ENCODE measurements around the gene TMEM87B.
"Not testable (repeated sequence)": the region's sequence is repeated elsewhere in the genome, so short reads cannot be mapped to it uniquely, and the experiment has no call there.

TMEM87B gene

DNA sequence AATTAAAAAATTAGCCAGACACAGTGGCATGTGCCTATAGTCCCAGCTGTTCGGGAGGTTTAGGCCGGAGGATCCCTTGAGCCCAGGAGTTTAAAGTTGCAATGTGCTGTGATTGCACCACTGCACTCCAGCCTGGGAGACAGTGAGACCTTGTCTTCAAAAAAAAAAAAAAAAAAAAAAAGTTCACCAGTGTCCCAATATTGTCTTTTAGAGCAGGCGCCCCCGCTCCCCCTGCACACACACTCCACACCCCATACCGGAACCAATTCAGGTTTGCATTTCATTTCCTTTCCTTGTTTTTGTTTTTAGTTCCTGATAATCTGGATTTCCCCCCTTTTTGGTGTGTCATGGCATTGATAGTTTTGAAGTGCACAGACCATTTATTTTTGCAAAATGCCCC is 10.4 kb downstream of the TMEM87B start:
- no peak for DNase-seq (ENCODE audit: low read depth in 3 of 3, low spot score in 1 of 3)

DNA sequence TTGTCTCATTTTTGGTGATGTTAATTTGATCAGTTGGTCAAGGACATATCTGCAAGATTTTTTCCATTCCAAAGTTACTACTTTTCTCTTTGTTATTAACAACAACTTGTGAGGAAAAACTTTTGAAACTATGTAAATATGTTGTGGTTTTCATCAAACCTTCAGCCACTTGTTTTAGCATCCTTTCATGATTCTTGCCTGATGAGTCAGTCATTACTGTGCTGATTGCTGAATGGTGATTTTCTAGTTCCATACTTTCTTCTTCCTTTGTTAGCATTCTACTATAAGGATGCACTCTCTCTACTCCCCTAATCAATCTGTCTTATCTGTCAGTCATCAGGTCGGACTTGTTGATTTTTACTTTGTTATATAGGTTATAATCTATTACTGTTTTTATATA is 10.9 kb downstream of the TMEM87B start:
- no peak for DNase-seq (ENCODE audit: low read depth in 3 of 3, low spot score in 1 of 3)

DNA sequence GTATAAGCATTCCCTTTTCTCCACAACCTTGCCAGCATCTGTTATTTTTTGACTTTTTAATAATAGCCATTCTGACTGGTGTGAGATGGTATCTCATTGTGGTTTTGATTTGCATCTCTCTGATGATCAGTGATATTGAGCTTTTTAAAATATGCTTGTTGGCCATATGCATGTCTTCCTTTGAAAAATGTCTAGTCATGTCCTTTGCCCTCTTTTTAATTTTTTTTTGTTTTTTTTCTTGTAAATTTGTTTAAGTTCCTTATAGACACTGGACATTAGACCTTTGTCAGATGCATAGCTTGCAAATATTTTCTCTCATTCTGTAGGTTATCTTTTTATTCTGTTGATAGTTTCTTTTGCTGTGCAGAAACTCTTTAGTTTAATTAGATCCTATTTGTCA is 14.7 kb downstream of the TMEM87B start:
- not testable (repeated sequence) for DNase-seq (ENCODE audit: low read depth in 3 of 3, low spot score in 1 of 3)

DNA sequence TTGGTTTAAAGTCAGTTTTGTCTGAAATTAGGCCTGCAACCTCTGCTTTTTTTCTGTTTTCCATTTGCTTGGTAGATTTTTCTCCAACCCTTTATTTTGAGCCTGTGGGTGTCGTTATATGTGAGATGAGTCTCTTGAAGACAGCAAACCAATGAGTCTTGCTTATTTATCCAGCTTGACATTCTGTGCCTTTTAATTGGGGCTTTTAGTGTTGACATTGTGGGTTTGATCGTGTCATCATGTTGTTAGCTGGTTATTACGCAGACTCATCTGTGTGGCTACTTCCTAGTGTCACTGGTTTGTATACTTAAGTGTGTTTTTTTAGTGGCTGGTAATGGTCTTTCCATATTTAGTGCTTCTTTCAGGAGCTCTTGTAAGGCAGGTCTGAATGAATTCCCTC is 18.8 kb downstream of the TMEM87B start:
- no peak for DNase-seq (ENCODE audit: low read depth in 3 of 3, low spot score in 1 of 3)

DNA sequence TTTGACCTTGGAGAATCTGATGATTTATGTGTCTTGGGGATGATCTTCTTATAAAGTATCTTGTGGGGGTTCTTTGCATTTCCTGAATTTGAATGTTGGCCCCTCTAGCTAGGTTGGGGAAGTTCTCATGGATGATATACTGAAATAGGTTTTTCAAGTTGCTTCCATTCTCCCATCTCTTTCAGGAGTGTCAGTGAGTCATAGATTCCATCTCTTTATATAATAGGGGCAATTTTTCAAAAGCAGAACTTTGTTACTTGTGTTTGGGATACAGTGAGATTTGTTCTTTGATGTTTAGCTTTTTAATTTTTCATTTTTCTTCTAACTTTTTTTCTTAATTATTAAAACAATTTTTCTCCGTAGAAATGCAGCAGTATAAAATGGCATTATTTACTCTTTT is 19.4 kb downstream of the TMEM87B start:
- no peak for DNase-seq (ENCODE audit: low read depth in 3 of 3, low spot score in 1 of 3)

DNA sequence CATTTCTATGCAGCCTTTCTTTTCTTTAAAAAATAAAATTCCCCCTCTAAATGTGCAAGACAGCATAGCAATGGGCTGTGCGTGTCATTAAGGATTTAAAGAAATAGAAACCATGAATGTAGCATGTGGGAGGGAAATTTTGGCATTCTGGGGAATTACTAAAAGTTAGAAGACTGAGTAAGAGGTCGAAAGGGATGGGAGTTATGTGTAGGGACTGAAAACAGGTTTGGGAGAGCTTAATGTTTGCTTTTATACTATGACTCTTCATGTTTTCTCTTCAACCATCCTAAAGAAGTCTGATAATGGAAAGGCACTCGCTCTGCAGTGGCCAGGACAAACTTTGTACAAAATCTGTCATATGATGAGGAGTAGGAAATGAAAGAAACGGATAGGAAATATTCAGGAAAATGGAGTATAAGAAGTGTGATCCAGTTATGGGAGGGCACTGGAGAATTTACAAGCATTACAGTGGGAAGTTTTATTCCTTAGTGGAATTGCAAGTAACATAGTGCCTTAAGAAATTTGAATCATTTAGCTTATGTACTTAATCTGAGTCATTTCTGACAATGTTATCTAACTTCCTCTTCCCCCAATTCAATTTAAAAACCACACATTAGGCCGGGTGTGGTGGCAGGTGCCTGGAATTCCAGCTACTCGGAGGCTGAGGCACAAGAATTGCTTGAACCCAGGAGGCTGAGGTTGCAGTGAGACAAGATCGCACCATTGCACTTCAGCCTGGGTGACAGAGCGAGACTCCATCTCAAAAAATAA is 20.6 kb downstream of the TMEM87B start:
- DNase-seq (ENCODE audit: low read depth in 3 of 3, low spot score in 1 of 3): no peak

DNA sequence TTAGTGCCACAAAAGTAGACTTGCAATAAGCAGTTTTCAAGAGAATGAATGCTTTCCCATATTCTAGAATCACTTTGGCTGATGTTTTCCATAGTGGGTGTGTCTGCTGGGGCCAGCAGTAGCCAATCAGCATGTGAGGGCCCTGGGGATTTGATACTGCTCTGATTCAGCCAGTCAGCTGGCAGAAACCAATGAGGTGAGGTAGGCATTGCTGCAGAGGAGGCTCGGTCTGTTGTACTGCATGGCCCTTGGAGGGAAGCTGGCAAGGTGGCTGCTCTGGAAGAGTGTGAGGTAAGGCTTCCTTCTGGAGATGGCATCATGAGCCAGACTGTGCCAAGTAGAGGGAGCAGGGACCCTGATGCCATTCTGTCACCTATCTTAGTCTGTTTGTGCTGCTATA is 22.7 kb downstream of the TMEM87B start:
- no peak for DNase-seq (ENCODE audit: low read depth in 3 of 3, low spot score in 1 of 3)

DNA sequence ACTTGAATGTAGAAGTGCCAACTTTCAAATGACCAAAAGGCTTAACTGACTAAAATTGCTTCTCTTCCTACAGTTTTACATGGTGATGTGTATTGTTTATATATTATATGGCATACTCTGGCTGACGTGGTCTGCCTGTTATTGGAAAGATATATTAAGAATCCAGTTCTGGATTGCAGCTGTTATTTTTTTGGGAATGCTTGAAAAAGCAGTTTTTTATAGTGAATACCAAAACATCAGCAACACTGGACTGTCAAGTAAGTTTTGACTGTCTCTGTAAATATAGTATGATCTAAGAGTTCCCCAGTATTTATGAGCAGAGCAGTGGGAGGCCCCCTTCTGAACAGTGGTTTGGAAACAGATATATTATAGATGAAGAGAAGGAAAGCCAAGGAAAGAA is 26.2 kb downstream of the TMEM87B start:
- no peak for DNase-seq (ENCODE audit: low read depth in 3 of 3, low spot score in 1 of 3)

DNA sequence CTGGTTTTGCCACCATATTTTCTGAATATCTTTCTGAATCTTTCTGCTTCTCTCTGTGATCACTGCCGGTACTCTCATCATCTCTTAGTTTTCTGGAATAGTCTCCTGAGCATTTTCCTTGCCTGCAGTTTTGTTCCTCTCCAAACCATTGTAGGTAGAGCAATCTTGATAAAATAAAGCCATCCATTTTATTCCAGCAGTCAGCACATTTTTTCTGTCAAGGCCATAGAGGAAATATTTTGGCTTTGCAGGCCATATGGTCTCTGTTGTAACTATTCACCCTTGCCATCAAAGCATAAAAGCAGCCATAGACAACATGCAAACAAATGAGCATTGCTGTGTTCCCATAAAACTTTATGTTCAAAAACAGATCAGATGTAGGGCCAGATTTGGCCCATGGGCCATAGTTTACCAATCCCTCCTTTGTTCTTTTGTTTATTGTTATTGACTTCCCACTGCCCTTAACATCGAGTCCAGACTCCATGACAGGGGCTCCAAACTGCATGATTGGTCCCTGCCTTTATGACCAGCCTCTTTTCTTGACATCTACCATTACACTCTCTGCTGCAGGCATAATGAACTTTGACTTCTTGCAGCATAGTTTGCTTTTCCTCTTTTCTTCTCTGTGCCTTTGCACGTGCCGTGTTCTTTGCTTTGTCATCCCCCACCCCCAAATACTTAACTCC is 29.8 kb downstream of the TMEM87B start:
- DNase-seq (ENCODE audit: low read depth in 3 of 3, low spot score in 1 of 3): no peak

DNA sequence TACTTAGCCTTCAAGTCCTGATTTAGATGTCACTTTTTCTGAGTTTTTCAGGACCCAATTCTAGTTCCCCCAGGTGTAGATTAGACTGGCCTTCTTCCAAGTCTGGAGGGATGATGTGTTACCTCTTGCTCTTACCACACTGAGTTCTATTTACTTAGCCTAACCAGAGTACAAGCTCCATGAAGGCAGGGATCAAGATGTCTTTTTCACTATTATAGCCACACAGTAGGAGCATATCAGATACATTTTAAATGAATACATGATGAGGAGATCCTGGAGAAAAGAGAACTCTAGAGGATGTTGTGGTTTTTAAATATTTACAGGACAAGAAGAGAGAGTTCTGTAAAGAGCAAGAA is 30.3 kb downstream of the TMEM87B start:
- DNase-seq (ENCODE audit: low read depth in 3 of 3, low spot score in 1 of 3): no peak

DNA sequence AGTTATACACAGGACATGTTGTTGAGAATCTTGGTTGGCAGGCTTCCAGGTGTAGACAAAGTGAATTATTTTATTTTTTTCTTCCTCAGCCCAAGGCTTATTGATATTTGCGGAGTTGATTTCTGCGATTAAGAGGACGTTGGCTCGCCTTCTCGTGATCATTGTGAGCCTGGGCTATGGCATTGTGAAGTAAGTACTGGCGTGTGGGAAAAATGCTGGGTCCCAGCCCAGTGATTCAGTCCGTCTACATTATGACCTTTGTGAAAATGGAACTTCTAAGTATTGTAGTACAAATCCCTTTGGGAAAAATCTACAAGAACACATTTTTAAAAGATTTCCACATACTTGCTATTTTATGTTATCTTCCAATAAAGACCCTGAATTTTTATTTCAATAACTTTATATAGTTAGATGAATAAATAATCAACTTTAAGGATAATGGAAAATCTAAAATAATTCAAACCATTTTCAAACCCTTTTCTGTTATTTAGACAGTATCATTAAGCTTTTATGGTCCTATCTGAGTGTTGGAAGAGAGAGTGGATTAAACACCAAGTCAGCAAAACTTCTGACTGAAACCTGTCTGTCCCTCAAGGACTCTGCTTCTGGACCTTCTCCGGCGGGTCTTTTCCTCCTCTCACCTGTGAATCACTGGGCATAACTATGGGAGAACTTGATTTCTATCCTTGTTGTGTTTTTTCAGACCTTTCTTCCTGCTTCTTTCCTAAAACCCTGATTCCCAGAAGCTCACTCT is 31.0 kb downstream of the TMEM87B start:
- DNase-seq (ENCODE audit: low read depth in 3 of 3, low spot score in 1 of 3): no peak

DNA sequence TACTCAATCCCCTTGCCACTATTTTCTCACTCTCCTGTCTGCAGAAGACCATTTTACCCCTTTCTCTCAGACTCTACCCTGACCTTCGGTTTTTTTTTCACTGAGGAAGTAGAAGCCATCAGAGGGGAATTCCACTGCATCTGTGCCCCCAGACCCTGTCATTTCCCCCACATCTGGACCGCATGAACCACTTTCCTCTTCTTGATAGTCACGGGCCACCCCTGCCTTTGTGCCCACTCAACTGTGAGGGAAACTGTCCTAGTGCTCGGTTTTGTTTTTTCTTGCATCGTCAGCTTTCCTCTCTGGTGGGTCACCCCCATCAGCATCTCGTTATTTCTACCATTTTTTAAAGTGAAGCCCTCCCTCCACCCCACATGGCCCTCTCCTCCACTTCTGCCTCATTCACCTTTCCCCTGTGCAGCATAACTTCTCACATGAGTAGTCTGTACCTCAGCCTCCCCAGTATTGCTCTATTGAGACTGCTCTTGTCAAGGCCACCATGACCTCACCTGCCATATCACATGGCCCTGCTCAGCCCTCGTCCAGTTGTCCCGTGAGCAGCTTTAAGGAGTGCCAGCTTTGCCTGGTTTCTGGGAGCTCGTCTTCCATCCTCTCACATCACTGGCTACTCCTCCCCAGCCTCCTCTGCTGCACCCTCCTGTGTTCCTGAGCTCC is 32.4 kb downstream of the TMEM87B start:
- no peak for DNase-seq (ENCODE audit: low read depth in 3 of 3, low spot score in 1 of 3)

DNA sequence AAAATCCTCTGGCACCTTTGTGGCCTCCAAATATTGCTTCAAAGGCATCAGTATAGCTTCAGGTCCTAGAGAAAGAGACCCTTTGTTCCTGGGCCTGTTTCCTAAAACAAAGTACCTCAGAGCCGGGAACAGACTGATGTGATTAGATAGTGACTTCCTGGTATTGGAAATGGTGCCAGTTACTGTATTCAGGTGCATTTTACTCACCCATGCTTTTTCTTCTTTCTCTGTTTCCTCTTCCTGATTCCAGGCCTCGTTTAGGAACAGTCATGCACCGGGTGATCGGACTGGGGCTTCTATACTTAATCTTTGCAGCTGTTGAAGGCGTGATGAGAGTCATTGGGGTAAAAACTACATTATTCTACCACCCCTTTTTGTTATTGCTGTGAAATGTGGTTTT is 34.3 kb downstream of the TMEM87B start:
- DNase-seq (ENCODE audit: low read depth in 3 of 3, low spot score in 1 of 3): no peak

DNA sequence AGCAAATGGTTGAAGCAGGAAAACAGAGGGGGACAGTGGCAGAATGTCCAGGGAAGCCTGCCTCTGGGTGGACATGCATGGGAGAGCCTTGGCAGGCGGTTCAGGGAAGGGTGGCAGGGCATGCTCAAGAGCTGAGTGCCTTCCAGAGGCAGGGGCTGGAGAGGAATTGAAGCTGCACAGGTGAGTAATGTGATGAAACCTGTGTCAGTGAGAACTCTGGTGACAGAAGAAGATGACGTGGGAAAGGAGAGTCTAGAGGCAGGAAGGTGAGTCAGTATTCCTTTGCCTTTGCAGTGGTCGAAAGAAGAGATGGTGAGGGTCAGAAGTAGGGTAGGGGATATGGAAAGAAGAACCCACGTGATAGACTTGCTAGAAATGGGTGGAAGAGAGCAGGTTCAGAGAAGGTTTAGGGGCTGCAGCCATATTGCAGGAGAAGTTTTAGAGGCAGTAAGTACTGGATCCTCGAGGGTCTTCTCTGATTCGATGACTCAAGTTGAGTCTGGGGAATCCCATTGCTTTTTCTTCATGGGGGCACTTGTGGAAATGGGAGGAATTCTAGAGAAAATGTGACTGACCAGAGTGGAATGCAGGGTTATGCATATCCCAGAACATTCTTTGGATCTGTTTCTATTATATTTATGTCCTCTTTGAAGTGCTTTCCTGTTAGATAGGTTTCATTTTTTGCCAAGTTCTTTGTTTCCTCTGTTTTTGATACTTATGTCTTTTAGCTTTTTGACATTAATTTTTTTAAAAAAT is 37.4 kb downstream of the TMEM87B start:
- DNase-seq (ENCODE audit: low read depth in 3 of 3, low spot score in 1 of 3): no peak

DNA sequence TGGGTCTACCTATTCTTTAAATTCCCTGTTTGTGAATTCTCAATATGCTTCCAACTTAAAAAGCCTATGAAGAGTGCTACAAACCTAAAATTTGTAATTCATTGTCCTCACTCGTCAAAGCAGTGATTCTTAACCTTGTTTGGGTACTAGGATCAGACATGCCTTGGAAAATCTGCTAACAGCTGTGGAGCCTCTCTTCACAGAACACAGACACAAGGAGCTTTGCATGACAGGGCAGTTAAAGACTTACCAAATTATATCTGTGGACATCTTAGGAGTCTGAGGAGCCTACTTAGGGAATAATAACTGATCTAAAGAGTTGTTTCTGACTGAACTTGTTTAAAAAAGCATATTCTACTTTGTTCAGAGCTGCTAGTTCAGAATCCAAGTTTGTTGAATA is 38.1 kb downstream of the TMEM87B start:
- no peak for DNase-seq (ENCODE audit: low read depth in 3 of 3, low spot score in 1 of 3)

DNA sequence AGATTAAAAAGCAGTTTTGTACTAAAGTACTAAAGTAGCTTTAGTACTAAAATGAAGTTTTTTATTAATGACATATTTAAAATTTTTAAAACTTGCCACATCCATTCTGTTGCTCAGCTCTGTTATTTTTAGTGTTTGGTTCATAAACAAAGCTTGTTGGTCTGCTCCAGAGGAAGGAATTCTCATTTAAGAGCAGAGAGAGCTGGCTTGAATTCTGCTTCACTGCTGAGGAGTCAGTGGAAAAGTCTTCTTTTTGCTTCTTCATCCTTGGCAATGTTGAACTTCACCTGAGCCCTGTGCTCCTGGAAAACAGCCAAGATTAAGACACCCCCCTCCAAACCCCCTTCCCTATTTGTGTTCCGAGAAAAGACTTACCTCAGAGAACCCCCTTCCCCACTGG is 40.6 kb downstream of the TMEM87B start:
- no peak for DNase-seq (ENCODE audit: low read depth in 3 of 3, low spot score in 1 of 3)

DNA sequence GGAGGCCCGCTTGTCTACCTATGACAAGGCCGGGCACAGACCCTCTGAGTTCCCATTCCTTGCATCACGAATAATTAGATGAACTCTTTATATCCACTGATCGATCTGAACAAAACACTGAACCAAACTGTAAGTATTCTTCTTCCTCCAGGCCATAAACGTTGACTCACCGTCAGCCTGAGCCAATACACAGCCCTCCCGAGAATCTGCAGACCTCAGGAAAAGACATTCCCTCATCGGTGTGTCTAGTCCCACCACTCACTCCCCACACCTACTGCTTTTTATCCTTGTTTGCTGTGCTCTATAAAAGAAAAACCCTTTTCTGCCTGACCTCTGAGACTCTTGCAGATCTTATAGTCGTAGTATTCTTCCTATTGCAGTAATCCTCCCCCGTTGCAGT is 41.0 kb downstream of the TMEM87B start:
- DNase-seq (ENCODE audit: low read depth in 3 of 3, low spot score in 1 of 3): no peak

DNA sequence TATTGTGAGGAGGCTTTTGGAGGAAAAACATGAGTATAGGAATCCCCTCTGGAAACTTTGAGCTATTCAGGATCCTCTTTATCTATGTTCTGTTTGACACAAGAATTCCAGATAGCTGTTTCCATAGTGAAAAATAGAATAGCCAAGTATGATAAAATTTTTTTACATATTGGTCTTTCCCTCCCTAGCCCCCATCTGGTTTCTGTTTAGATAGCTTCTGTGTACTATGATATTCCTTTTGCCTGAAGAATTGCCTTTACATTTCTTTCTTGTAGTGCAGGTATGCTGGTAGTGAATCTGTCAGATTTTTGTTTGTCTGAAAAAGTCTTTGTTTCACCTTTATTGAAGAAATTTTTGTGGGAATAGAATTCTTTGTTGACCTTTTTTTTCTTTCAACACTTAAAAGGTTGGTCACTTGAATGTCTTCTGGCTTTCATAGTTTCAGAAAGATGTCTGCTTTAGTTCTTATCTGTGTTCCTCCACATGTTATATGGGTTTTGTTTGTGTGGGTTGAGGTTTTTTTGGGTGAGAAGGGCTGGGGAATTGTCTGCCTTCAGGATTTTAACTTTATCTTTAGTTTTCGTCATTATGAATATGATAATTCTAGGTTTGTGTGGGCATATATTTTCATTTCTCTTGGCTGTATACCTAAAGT is 53.2 kb downstream of the TMEM87B start:
- no peak for DNase-seq (ENCODE audit: low read depth in 3 of 3, low spot score in 1 of 3)

DNA sequence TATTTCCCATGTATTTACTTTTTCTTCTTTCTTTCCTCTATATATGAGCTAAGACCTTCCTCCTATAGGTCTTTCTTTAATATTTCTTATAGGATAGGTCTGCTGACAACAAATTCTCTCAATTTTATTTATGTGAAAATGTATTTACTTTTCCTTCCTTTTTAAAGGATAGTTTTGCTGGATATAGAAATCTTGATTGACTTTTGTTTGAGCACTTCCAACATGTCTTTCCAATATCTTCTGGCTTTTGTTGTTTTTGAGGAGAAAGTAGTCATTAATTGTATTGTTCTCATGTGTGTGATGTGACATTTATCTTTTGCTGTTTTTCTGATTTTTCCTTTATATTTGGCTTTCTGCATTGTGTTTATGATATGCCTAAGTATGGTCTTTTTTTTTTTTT is 54.2 kb downstream of the TMEM87B start:
- DNase-seq (ENCODE audit: low read depth in 3 of 3, low spot score in 1 of 3): no peak

DNA sequence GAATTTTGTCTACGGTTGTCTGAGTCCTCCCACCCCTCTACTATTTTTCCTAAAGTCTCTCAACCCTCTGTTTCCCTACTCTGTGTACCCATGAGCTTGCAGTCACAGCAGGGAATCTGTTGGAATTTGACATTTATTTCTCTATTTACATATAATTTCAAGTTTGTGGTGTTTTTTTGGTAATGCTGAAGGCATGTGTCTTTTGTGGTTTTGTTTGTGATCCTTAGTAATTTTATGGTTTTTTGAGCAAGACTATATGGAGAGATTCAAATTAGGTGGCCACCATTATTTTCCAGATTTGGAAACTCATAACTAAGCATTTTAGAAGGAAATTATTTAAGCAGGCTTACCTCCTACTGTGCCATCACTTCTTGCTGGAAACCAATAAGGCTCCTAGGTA is 55.9 kb downstream of the TMEM87B start:
- DNase-seq (ENCODE audit: low read depth in 3 of 3, low spot score in 1 of 3): no peak

DNA sequence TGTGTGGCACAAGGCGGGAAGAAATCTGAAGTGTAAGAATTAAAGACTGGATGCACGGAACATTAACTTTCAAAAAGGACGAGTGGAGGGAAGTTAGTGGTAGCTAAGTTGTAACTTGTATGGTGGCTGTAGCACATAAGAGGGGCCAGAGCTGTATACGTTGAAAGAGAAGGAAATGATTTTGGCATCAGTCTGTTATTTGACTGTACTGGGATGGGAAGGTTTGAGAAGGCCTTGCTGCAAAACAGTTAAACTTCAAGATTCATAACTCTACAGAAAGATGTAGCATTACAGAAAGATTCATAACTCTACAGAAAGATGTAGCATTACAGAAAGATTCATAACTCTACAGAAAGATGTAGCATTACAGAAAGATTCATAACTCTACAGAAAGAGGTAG is 58.3 kb downstream of the TMEM87B start:
- not testable (repeated sequence) for DNase-seq (ENCODE audit: low read depth in 3 of 3, low spot score in 1 of 3)

Measured in stimulated activated CD4-positive, alpha-beta T cell treated with anti-CD3 and anti-CD28 coated beads, TNF-alpha, amount 100 ng/mL, for 1 hour (primary cell).